Caki2 (cell line): Measurements from ENCODE around the gene ZFYVE21. TPM values are rescaled to one million over a fixed set of nuclear protein-coding genes. Genes with fewer than 3 reads are reported as not detected.

Experiments
- DNase-seq: peaks from one replicate; pipeline ENCODE4 v3.0.0-alpha.2; 2015; ENCODE audit warnings: low read depth
- in situ Hi-C: cut with HindIII; loops from 2 replicates; pipeline ENCODE4 v1.10.0; 2016; ENCODE audit warnings: low sequenced_read_pairs, low pct_unique_long_range_greater_than_20kb, mixed read lengths
- total RNA-seq: library from RNA; depleted of rRNA; stranded (reverse); fragments of >200 nt; shearing (Covaris generic); gene quantifications from 2 replicates; pipeline ENCODE4 v1.2.3, GENCODE V29; 2014; ENCODE audit warnings: low replicate concordance

The ZFYVE21 gene
- total RNA-seq, 1 experiment from 2014 or later: 12.3 TPM

- in situ Hi-C loops: no loop called here
- no peak for DNase-seq
Observed at GRCh38 chr14:103714063-103714724, 1.4 kb upstream of the ZFYVE21 start.

- in situ Hi-C loops: no loop called here
- no peak for DNase-seq
Observed at GRCh38 chr14:103716091-103716801, 636 bp downstream of the ZFYVE21 start.

- DNase-seq: no peak
- in situ Hi-C loops: no loop called here
Observed at GRCh38 chr14:103716899-103717411, 1.3 kb downstream of the ZFYVE21 start.

- DNase-seq: no peak
- in situ Hi-C loops: no loop called here
Observed at GRCh38 chr14:103718572-103718971, 3.0 kb downstream of the ZFYVE21 start.

GRCh38 chr14:103719751-103720150, 4.1 kb downstream of the ZFYVE21 start:
- DNase-seq: no peak
- in situ Hi-C loops: no loop called here

- in situ Hi-C loops: no loop called here
- no peak for DNase-seq
Observed at GRCh38 chr14:103721334-103722120, 5.9 kb downstream of the ZFYVE21 start.

GRCh38 chr14:103723748-103724081, 8.1 kb downstream of the ZFYVE21 start:
- in situ Hi-C loops: no loop called here
- no peak for DNase-seq

- no peak for DNase-seq
- in situ Hi-C loops: no loop called here
Observed at GRCh38 chr14:103724116-103724515, 8.5 kb downstream of the ZFYVE21 start.

GRCh38 chr14:103725001-103725682, 9.5 kb downstream of the ZFYVE21 start:
- in situ Hi-C loops: no loop called here
- DNase-seq: no peak

GRCh38 chr14:103725739-103726395, 10.3 kb downstream of the ZFYVE21 start:
- no peak for DNase-seq
- in situ Hi-C loops: no loop called here

- in situ Hi-C loops: no loop called here
- DNase-seq: no peak
Observed at GRCh38 chr14:103726474-103726873, 10.9 kb downstream of the ZFYVE21 start.

GRCh38 chr14:103727313-103727980, 11.8 kb downstream of the ZFYVE21 start:
- in situ Hi-C loops: no loop called here
- no peak for DNase-seq

- in situ Hi-C loops: no loop called here
Observed at GRCh38 chr14:103728141-103728540, 12.5 kb downstream of the ZFYVE21 start.

GRCh38 chr14:103728721-103729120, 13.1 kb downstream of the ZFYVE21 start:
- in situ Hi-C loops: no loop called here
- DNase-seq: no peak

More at GRCh38 chr14:103728141-103728540, 12.5 kb downstream of the ZFYVE21 start:
- DNase-seq: no peak

- in situ Hi-C loops: no loop called here
- DNase-seq: no peak
Observed at GRCh38 chr14:103729496-103730448, 14.2 kb downstream of the ZFYVE21 start.

GRCh38 chr14:103730490-103731035, 15.0 kb downstream of the ZFYVE21 start:
- DNase-seq: no peak
- in situ Hi-C loops: no loop called here
